ENCODE results near the gene LCE3A. TPM values are rescaled to one million over a fixed set of nuclear protein-coding genes. Genes with fewer than 3 reads are reported as not detected.
"Not testable (repeated sequence)": the region's sequence is repeated elsewhere in the genome, so short reads cannot be mapped to it uniquely, and the experiment has no call there.

LCE3A gene
- total RNA-seq, 1 donor from 2014 or later, result not detected

DNA sequence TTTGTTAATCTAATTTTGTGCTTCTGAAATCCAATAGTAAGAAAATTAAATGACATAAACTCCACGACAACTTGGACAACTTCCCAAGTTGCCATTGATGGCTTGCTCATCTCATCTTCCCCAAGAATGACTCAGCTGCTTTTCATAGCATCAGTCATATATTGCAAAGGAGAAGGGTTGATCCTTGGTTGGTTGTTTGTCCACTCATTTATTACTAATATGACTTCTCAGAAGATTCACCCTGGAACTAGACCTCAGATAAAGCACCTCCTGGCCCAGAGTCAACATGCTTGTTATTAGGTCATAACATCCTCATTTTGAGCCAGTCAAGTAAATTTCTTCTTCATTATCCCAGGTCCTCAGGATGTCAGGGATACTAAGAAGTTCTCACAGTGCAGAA is 40.3 kb downstream of the LCE3A start:
- no peaks in the 10 kb centered on the region for H3K4me1 Mint-ChIP-seq (ENCODE audit: low read depth, unreplicated experiment)
- no peak overlapping the region for H3K4me3 Mint-ChIP-seq (ENCODE audit: unreplicated experiment)
- DNase-seq, result no peak
- H3K27ac Mint-ChIP-seq (ENCODE audit: unreplicated experiment), result no peak overlapping the region
- no peaks in the 10 kb centered on the region for H3K27me3 Mint-ChIP-seq (ENCODE audit: unreplicated experiment)
- no peaks in the 10 kb centered on the region for H3K36me3 Mint-ChIP-seq (ENCODE audit: unreplicated experiment)
- TF ChIP-seq, protein P1, sequence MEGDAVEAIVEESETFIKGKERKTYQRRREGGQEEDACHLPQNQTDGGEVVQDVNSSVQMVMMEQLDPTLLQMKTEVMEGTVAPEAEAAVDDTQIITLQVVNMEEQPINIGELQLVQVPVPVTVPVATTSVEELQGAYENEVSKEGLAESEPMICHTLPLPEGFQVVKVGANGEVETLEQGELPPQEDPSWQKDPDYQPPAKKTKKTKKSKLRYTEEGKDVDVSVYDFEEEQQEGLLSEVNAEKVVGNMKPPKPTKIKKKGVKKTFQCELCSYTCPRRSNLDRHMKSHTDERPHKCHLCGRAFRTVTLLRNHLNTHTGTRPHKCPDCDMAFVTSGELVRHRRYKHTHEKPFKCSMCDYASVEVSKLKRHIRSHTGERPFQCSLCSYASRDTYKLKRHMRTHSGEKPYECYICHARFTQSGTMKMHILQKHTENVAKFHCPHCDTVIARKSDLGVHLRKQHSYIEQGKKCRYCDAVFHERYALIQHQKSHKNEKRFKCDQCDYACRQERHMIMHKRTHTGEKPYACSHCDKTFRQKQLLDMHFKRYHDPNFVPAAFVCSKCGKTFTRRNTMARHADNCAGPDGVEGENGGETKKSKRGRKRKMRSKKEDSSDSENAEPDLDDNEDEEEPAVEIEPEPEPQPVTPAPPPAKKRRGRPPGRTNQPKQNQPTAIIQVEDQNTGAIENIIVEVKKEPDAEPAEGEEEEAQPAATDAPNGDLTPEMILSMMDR (IDR thresholded peaks at IDR 0.05; ENCODE audit: partially characterized antibody, unreplicated experiment), result no peak
- peaks cover 3% of the 10 kb centered on the region for H3K9me3 Mint-ChIP-seq (ENCODE audit: unreplicated experiment)

DNA sequence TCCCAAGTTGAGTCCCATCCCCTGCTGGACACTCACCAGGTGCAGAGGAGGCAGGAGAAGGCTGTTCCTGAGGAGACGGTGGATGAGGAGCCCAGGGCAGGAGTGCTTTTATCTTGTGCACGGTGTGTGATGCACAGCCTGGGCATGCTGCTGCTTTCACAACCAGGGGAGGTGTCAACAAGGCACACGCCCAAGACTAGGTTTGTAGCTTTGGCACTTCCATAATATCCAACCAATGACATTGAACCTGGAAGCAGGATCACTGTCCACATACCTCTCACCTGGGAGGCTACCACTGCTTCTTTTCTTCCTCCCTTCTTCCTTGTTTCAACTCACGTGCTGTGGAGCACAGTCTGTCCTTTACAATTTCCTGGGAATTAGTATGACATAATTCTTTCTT is 42.5 kb downstream of the LCE3A start, which contains the start of gene LCE3D:
Gene LCE3D, minus strand, starts transcription at position 84 of the 400 bp plus-strand sequence. CDS start 580 bp downstream, outside the sequence.
- H3K27ac Mint-ChIP-seq (ENCODE audit: unreplicated experiment), result no peak within 1 kb of the TSS

DNA sequence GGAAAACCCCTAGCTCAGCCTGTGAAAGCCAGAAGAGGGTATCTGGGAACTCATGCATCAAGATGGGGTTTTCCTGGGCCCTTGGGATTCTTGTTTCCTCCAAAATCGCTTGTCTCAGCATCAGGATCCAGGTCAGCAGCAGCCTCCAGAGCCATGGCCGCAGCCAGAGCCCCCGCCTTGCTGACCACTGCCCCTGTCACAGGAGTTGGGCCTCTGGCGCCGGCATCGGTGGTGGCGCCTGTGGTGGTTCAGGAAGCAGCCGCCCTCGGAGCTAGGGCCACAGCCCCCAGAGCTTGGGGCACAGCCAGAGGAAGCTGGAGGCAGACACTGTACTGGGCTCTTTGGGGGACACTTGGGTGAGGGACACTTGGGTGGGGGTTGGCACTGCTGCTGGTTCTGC is 43.4 kb downstream of the LCE3A start:
- not testable (repeated sequence) for H3K27ac Mint-ChIP-seq (ENCODE audit: unreplicated experiment); H3K27me3 Mint-ChIP-seq (ENCODE audit: unreplicated experiment); H3K36me3 Mint-ChIP-seq (ENCODE audit: unreplicated experiment); H3K4me1 Mint-ChIP-seq (ENCODE audit: low read depth, unreplicated experiment); H3K4me3 Mint-ChIP-seq (ENCODE audit: unreplicated experiment); H3K9me3 Mint-ChIP-seq (ENCODE audit: unreplicated experiment); DNase-seq

More for the DNA sequence above, 42.5 kb downstream of the LCE3A start, which contains the start of gene LCE3D:
- H3K27me3 Mint-ChIP-seq (ENCODE audit: unreplicated experiment), result no peaks in the 10 kb centered on the region
- H3K4me3 Mint-ChIP-seq (ENCODE audit: unreplicated experiment), result no peak within 1 kb of the TSS
- TF ChIP-seq, protein P1 (IDR thresholded peaks at IDR 0.05; ENCODE audit: partially characterized antibody, unreplicated experiment), result no peak
- no peak for DNase-seq
- no peaks in the 10 kb centered on the region for H3K4me1 Mint-ChIP-seq (ENCODE audit: low read depth, unreplicated experiment)
- H3K9me3 Mint-ChIP-seq (ENCODE audit: unreplicated experiment), result peaks cover 3% of the 10 kb centered on the region
- no peaks in the 10 kb centered on the region for H3K36me3 Mint-ChIP-seq (ENCODE audit: unreplicated experiment)

DNA sequence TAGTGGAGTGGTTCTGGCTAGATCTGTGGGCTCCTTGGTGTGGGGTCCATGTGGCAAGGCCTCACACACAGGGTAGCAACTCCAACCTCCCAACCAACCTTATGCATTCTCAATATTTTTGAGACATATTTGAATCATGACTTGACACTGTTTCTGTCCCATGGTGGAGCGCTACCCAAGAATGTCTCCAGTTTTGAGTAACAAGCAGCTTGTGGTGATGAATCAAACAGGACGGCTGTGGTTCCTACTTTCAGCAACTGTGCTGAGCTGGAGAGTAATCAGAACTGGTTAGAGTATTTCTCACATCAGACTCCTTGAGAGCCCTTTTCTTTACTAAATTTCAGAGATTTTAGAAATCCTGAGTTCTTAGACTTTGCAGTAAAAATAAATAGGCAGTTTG is 45.7 kb downstream of the LCE3A start:
- Mint-ChIP-seq H3K9me3 (ENCODE audit: unreplicated experiment) (peaks cover 4% of the 10 kb centered on the region), H3K27me3 (ENCODE audit: unreplicated experiment) (no peaks in the 10 kb centered on the region), H3K4me1 (ENCODE audit: low read depth, unreplicated experiment) (no peaks in the 10 kb centered on the region), H3K27ac (ENCODE audit: unreplicated experiment) (no peak overlapping the region), H3K4me3 (ENCODE audit: unreplicated experiment) (no peak overlapping the region), H3K36me3 (ENCODE audit: unreplicated experiment) (no peaks in the 10 kb centered on the region)
- TF ChIP-seq, protein P1 (IDR thresholded peaks at IDR 0.05; ENCODE audit: partially characterized antibody, unreplicated experiment), result no peak
- no peak for DNase-seq

Other genes starting within 250 kb of the LCE3A start
- gene CRNN, start 208.8 kb downstream of the LCE3A start, total RNA-seq (ENCODE audit: unreplicated experiment), result not detected
- not detected for gene LCE5A, start 112.3 kb downstream of the LCE3A start, total RNA-seq (ENCODE audit: unreplicated experiment)
- gene CRCT1, start 108.6 kb downstream of the LCE3A start, total RNA-seq (ENCODE audit: unreplicated experiment), result not detected
- not detected for gene LCE3E, start 56.3 kb downstream of the LCE3A start, total RNA-seq (ENCODE audit: unreplicated experiment)
- not detected for gene LCE3D, start 42.6 kb downstream of the LCE3A start, total RNA-seq (ENCODE audit: unreplicated experiment)
- gene LCE3C, start 22.9 kb downstream of the LCE3A start, total RNA-seq (ENCODE audit: unreplicated experiment), result not detected
- not detected for gene LCE3B, start 9.3 kb downstream of the LCE3A start, total RNA-seq (ENCODE audit: unreplicated experiment)
- not detected for gene LCE2D, start 40.3 kb upstream of the LCE3A start, total RNA-seq (ENCODE audit: unreplicated experiment)
- gene LCE2C, start 52.2 kb upstream of the LCE3A start, total RNA-seq (ENCODE audit: unreplicated experiment), result not detected
- gene LCE2B, start 63.0 kb upstream of the LCE3A start, total RNA-seq (ENCODE audit: unreplicated experiment), result not detected
- not detected for gene LCE2A, start 75.2 kb upstream of the LCE3A start, total RNA-seq (ENCODE audit: unreplicated experiment)
- not detected for gene LCE4A, start 85.1 kb upstream of the LCE3A start, total RNA-seq (ENCODE audit: unreplicated experiment)
- not detected for gene KPRP, start 134.9 kb upstream of the LCE3A start, total RNA-seq (ENCODE audit: unreplicated experiment)
- gene LCE1F, start 152.0 kb upstream of the LCE3A start, total RNA-seq (ENCODE audit: unreplicated experiment), result not detected
- not detected for gene LCE1E, start 163.2 kb upstream of the LCE3A start, total RNA-seq (ENCODE audit: unreplicated experiment)
- not detected for gene LCE1D, start 173.6 kb upstream of the LCE3A start, total RNA-seq (ENCODE audit: unreplicated experiment)
- gene LCE1C, start 183.5 kb upstream of the LCE3A start, total RNA-seq (ENCODE audit: unreplicated experiment), result not detected
- not detected for gene LCE1B, start 188.9 kb upstream of the LCE3A start, total RNA-seq (ENCODE audit: unreplicated experiment)
- gene LCE1A, start 204.4 kb upstream of the LCE3A start, total RNA-seq (ENCODE audit: unreplicated experiment), result not detected
- gene LCE6A, start 219.8 kb upstream of the LCE3A start, total RNA-seq (ENCODE audit: unreplicated experiment), result not detected
- not detected for gene LCE7A, start 236.9 kb upstream of the LCE3A start, total RNA-seq (ENCODE audit: unreplicated experiment)